CD4-positive, alpha-beta T cell treated with Interleukin-2 at 100 ng/mL for 4 hours (primary cell): ENCODE measurements around the gene FARP2.
"Not testable (repeated sequence)": the region's sequence is repeated elsewhere in the genome, so short reads cannot be mapped to it uniquely, and the experiment has no call there.

ENCODE experiments used
- DNase-seq: peaks from one replicate; pipeline ENCODE4 v3.0.0-alpha.2; 2020; ENCODE audit warnings: low spot score

The FARP2 gene

DNA sequence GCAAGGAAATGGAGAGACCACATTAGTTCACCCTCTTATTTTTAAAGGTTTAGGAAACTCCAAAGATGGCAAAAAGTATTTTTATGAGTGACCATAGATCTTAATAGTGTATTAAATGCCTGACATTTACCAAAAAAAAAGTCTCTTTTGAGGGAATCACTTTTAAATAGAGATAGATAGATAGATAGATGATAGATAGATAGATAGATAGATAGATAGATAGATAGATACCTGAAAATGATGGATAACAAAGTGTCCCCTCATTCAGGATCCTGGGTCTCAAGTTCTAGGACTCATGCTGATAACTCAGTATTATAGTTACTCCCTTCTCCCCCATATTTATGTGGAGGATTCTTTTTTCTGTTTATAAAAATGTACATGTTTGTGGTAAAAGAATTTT, 52.8 kb downstream of the FARP2 start:
- no peak for DNase-seq

DNA sequence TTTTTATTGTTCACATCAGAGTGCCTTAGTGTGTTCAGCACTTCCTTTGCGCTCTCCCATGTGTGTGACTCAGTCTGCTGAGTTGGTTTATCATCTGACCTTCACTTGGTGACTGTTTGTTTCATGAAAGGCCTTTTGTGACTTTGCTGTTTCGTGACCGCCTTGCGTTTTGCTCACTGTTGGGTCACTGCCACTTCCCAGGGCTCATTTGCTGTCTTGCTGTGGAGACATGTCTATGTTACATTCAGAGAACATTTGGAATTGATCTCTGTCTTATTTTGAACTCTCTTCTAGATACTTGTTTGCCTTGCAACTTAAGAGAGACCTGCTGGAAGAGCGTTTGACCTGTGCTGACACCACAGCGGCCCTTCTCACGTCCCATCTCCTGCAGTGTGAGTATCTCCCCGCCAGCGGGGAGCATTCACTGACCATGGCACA, 54.7 kb downstream of the FARP2 start:
- no peak for DNase-seq

DNA sequence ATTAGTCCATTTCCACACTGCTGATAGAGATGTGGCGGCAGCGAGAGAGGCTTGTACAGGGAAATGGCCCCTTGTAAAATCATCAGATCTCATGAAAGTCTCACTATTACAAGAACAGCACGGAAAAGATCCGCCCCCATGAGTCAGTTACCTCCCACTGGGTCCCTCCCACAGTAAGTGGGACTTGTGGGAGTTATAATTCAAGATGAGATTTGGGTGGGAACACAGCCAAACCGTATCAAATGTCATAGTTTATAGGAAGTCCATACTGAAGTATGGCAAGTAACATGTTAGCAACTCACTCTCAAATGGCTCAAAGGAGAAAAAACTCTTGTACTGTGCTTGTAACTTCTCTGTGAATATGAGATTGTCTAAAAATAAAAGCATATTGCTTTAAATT, 56.1 kb downstream of the FARP2 start:
- no peak for DNase-seq

DNA sequence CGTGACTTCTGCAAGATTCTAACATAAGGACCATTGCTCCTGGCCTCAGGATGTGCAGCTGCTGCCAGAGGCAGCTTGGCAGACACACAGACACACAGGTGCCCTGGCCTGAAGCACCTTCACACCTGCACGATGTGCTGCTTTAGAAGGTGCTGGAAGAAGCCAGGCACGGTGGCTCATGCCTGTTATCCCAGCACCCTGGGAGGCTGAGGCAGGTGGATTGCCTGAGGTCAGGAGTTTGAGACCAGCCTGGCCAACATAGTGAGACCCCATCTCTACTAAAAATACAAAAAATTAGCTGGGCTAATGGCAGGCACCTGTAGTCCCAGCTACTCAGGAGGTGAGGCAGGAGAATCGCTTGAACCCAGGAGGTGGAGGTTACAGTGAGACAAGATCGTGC, 57.4 kb downstream of the FARP2 start:
- not testable (repeated sequence) for DNase-seq

DNA sequence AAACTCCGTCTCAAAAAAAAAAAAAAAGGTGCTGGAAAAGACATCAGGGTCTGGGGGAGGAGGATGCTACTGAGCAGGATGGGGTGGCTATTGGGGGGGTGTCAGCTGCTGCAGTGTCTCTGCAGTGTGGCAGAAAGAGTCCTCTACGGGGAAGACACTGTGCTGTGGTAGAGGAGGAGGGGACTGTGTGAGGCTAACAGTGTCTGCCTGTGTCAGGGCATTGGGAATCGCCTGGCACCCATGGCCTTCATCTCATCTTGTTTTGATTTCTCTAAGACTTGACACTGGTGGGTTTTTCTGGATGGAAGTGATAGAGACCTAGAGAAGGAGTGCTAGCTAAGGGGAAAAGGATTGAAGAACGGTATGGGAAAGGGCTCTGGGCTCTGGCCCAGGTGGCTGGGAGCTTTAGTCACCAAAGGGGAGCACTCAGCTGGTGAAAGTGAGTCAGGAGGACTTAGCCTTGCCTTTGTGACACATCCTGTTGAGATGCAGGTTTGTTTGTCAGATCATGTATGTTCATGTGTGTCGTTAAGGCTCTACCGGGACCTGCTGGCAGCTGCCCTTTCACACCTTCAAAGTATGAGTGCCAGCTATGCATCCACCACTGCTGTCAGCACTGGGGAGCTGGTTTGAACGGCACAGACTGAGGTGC, 58.0 kb downstream of the FARP2 start:
- DNase-seq: no peak

DNA sequence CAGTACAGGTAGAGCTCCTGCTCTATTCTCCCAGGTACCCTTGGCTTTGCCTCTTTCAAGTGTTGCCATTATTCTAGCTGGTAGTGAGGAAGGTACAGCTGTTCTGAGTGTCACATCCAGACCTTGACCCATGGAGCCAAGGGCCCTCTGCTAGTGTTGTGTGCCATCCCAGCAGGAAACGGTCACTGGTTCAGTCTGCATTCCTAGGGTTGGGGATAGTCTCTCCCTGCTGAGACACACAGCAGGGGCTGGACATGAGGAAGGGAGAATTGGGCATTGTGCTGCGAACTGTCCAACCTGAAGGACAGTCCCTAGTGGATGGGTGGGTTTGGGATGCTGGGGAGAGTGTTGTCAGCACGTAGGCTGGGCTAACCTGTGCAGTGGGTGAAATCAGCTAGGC, 59.1 kb downstream of the FARP2 start:
- DNase-seq: no peak

DNA sequence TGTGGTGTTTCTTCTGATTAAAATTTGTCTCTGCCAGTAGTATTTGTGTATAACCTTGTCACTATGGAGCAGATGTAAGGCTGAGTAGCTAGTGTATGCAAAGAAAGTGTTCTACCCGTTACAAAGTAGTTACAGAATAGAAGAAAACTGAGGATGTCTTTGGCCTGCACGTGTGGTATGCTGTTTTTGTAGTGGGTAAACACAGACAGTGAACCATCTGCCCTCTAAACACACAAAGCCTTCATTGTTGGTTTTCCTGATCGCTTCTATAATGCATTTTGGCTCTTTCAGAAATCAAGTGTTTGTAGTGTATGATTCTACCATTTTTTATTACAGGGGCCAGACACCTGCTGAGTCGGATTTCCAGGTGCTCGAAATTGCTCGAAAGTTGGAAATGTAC, 61.5 kb downstream of the FARP2 start:
- DNase-seq: no peak

DNA sequence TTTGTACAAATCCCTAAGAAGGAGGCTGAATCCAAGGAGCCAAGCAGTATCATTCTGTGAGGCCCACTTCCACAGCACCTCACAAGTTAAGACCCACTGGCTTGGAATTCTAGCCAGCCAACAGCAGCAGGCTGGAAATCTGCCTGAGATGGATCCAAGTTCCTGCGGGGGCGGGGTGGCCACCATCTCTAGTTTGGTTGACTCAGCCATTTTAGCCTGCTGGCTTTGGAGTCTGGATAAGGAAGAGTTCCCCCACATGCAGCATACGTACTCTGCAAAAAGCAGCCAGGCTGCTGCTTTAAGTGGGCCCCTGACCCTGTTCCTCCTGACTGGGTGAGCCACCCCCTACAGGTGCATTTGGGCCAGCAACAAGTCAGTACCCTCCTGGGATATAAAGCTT, 65.2 kb downstream of the FARP2 start:
- DNase-seq: no peak

DNA sequence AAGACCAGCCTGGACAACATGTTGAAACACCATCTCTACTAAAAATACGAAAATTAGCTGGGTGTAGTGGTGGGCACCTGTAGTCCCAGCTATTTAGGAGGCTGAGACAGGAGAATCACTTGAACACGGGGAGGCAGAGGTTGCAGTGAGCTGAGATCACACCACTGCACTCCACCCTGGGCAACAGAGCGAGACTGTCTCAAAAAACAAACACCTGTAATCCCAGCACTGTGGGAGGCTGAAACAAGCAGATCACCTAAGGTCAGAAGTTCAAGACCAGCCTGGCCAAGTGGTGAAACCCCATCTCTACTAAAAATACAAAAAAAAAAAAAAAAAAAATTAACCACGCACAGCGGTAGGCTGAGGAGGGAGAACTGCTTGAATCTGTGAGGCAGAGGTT, 65.9 kb downstream of the FARP2 start:
- DNase-seq: not testable (repeated sequence)

DNA sequence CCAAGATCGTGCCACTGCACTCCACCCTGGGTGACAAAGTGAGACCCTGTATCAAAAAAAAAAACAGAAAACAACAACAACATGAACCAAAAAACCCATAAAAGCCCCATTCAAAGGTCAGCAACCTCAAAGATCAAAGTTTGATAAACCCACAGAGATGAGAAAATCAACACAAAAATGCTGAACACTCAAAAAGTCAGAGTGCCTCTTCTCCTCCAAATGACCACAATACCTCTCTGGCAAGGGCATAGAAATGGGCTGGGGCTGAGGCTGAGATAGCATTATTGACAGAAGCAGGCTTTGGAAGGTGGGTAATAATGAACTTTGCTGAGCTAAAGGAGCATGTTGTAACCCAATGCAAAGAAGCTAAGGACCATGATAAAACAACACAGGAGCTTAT, 66.3 kb downstream of the FARP2 start:
- no peak for DNase-seq

DNA sequence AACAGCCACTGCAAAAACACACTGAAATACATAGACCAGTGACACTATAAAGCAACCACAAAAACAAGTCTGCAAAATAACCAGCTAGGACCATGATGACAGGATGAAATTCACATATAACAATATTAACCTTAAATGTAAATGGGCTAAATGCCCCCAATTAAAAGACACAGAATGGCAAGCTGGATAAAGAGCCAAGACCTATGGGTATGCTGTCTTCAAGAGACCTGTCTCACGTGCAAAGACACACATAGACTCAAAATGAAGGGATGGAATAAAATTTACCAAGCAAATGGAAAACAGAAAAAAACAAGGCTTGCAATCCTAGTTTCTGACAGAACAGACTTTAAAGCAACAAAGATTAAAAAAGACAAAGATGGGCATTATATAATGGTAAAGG, 67.4 kb downstream of the FARP2 start:
- not testable (repeated sequence) for DNase-seq

DNA sequence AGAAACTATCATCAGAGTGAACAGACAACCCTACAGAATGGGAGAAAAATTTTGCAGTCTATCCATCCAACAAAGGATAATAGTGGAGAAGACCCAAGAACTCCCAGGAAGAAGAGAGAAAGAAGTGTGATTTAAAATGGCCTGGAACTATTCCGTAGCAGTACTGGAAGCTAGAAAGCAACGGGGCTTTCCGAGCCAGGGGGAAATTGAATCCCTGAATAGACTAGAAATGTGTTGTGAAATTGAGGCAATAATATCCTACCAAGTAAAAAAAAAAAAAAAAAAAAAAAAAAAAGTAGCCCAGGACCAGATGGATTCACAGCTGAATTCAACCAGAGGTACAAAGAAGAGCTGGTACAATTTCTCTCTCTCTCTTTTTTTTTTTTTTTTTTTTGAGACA, 69.3 kb downstream of the FARP2 start:
- no peak for DNase-seq

DNA sequence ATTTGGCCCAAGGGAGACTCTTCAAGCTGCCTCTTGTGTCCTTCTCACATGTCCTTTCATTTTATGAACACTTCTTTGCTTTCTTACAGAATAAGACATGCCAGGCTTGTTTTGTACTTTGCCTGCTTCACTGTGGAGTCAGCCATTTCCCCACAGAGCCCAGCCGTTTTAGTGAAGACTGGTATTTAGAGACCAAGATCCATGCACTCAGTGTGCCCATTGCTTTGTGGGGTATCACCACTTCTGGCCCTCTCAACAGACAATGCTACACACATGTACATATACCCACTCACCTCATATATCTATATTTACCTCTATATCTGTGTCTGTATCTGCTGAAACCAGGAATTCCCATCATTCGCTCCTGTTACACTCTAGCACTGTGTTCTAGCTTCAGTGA, 74.1 kb downstream of the FARP2 start:
- DNase-seq: no peak

DNA sequence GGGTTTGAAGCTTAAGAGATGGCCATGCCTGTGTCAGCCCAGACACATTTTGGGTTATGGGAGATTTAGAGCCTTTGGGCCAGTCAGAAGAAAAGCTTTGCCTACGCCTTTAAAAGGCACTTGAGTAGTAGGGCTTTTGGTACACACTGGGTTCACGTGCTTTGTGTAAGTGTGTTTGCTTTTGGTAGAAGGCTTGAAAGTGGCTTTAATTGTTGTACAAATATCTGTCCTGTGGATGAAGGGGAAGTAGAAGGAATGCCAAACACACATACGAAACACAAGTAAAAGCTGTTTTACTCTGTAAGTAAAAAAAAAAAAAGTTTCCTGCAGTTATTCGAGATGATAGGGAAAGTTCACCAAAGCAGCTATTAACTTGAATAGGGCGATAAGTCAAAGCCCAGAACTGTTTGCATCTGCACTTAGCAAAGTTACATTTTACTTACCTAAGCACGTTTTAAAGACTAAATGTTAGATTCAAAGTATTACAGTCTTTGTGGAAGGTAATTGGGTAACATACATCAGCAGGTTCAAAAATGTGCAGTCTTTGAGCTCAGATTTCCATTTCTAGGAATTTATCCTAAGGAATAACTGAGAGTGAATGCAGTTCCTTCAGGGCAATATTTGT, 76.9 kb downstream of the FARP2 start:
- no peak for DNase-seq

DNA sequence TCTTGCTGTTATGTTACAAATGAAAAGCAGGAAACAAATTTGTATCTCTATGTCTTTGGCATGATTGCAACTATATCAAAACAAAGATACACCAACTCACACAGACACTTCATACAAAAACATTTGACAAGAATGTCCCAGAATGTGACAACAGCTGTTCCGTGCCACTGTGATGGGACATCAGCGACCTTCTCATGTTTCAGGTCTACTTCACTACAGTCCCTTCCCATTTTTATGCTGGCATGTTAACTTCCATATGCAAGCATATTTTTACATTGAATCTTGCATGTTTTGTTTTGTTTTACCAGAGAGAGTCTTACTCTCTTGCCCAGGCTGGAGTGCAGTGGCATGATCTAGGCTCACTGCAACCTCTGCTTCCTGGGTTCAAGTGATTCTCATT, 81.1 kb downstream of the FARP2 start:
- no peak for DNase-seq

DNA sequence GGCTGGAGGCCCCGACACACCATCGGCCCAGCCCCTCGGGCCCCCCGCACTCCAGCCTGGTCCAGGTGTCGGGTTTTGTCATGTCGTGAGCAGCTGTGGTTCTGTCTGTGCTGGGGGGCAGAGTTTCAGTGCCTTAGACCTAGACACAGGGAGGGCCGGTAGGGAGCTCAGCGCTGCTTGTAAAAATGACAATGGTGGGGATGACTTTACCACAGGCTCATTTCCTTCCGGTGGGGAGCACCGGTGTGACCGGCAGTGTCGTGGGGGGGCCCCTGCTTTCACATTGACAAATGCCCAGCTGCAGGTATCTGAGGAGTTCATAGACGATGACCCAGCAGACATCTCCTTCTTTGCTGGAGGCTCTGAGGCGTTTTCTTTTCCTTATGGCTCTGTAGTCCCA, 85.4 kb downstream of the FARP2 start:
- DNase-seq: no peak

DNA sequence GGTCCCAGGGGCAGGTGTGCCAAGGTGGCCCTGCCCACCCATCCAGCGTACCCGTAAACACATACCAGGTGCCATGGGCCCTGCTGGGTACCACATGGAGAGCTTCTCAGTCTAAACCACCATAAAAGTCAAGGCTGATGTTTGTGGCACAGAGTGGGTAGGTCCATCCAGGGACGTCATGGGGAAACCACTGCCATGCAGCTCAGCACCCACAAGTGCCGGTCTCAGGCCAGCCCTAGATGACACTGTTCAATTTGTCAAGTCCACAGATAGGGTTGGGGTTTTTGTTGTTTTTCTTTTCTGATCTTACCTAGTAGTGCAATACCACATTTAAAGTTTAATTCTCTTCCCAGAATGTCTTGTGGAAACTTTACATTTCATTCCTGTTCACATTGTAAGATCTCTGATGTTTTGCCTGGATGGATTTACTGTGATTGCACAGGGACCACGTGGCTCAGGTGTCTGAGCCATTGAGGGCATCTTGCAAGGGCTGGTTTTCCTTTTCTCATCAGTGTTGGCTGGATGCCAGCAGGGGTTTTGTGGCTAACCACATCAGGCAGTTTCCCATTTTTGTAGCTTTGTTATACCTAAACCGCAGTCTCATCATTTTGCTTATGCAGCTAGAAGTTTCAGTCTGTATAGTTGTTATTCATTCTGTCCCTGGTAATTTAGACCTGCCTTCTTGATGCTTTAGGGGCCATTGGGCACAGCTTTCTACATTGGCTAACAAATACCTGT, 87.6 kb downstream of the FARP2 start:
- DNase-seq: peak; percentile 93

DNA sequence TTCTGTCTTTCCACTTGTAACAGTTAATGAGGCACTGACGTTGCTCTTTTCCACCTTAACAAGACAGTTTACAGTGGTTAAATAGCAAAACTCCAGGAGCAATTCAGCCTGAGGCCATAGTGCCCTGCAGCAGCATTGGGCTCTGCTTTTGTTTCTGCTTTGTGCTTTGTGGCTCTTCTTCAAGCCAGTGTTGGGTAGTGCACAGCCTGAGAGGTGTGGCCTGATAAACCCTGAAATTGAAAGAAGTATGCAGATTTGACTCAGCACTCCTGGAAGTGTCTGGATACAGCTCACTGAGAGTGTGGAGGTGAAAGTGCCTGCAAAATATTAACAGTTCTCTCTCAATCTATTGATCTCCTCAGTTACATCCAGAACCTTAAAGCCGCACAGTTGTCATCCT, 89.3 kb downstream of the FARP2 start:
- DNase-seq: no peak

DNA sequence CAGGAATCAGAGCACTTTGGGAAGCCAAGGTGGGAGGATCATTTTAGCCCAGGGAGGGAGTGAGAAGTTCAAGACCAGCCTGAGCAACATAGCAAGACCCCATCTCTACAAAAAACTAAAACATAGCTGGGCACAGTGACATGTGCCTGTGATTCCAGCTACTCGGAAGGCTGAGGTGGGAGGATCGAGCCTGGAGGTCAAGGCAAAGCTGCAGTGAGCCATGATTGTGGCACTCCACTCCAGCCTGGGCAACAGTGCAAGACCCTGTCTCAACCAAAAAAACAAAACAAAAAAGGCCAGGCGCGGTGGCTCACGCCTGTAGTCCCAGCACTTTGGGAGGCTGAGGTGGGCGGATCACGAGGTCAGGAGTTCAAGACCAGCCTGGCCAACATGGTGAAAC, 94.0 kb downstream of the FARP2 start:
- not testable (repeated sequence) for DNase-seq

DNA sequence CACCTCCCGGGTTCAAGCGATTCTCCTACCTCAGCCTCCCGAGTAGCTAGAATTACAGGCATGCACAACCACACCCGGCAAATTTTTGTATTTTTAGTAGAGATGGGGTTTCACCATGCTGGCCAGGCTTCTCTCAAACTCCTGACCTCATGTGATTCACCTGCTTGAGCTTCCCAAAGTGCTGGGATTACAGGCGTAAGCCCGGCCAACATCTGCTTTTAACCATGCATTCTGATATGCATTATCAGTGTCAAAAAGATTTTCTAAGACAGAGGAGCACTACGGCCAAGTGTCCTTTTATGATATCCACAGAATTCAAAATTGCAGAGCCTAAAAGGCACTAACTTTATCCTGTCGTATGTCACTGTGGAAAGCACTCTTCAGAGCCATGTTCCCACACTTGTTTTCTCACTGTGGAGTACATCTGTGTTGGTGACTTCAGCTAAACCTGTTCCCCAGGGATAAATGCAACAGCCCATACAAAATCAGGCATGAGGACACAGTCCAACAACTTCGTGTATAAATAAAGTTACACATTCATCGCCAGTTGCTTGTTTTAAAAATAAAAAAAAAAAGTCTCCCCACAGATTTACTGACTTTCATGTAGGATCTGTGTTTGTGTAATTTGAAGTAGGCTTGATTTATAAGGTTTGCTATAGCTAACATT, 95.9 kb downstream of the FARP2 start:
- no peak for DNase-seq

DNA sequence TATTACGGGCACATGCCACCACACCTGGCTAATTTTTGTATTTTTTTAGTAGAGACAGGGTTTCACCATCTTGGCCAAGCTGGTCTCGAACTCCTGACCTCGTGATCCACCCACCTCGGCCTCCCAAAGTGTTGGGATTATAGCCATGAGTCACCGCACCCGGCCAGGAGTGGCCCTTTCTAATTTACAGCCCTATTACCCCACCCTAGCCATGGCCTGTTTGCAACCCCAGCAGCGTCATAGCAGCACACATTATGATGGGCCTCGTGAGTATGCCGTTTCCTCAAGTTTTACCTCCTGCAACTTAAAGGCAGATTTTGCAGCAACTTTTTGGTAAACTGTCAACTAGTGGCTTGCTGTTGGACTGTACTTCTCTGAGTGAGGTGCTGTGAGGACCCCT, 97.8 kb downstream of the FARP2 start:
- not testable (repeated sequence) for DNase-seq

DNA sequence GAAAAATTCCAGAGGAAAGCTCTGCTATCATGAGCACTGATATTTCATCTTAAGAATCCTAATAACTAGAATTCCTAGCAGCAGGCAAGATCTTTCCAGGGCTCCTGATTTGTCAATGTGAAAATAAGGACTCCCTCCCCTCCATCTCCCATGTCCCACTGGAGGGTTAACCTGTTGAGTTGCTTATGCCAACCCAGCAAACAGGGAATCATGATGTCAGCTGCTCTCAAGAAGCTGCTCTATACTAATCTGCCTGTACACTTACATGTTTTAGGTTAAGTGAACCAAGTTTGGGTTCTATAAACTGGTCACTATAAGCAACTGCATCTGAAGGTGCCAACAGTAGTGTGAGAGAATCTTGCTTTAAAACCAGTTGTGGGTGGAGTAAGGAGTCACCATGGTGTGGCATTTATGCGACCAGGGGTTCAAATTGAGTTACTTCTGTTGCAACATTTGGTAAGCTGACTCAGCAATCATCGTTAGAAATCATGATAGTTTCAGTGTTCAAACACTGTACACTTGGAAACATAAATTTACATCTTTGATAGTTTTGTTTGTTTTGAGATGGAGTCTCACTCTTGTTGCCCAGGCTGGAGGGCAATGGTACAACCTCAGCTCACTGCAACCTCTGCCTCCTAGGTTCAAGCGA, 98.9 kb downstream of the FARP2 start:
- DNase-seq: no peak
